ENCODE results near the gene RANBP10. TPM values are rescaled to one million over a fixed set of nuclear protein-coding genes. Genes with fewer than 3 reads are reported as not detected.
A peak's percentile ranks its signal among the peaks of the same experiment; 100 is the strongest.

Gene RANBP10
- total and polyA plus RNA-seq, 2 of the 13 experiments (the other 11 are each of a cell fraction or from before 2014, with no cell fraction given) = 9.2 to 22.7 TPM

GRCh38 chr16:67833415-67834241 is 27.3 kb upstream of the RANBP10 start (continued):
- TF ChIP-seq STAG1 (CRISPR knock-in tag; IDR thresholded peaks at IDR 0.05) (no peak), KLF9 (CRISPR knock-in tag; IDR thresholded peaks at IDR 0.05; ENCODE audit: low read depth) (peak; percentile 30; the same call in 1 of the 2 replicates), SMARCC2 (IDR thresholded peaks at IDR 0.05) (no peak), ZNF772 (CRISPR knock-in tag; IDR thresholded peaks at IDR 0.05) (peak; percentile 87; the same call in 1 of the 2 replicates), ATF3 (CRISPR knock-in tag; IDR thresholded peaks at IDR 0.05) (peak; percentile 29; the same call in 1 of the 2 replicates), PRDM4 (CRISPR knock-in tag; IDR thresholded peaks at IDR 0.05; ENCODE audit: borderline replicate concordance) (peak; percentile 45; the same call in 1 of the 2 replicates), XRCC5 (optimal IDR thresholded peaks at IDR 0.05; ENCODE audit: low read length) (peak; percentile 65), MAX (IDR thresholded peaks at IDR 0.05) (peak; percentile 95), FOXO4 (CRISPR knock-in tag; conservative IDR thresholded peaks at IDR 0.05) (no peak), STAT6 (CRISPR knock-in tag; IDR thresholded peaks at IDR 0.05; ENCODE audit: borderline replicate concordance) (peak; percentile 64; the same call in 1 of the 2 replicates), ZKSCAN1 (IDR thresholded peaks at IDR 0.05; ENCODE audit: low read length) (no peak), ZNF737 (CRISPR knock-in tag; IDR thresholded peaks at IDR 0.05; ENCODE audit: borderline replicate concordance) (0 out of 2 replicates have a peak, but pooled peaks have one; percentile 38), GRHL1 (CRISPR knock-in tag; conservative IDR thresholded peaks at IDR 0.05) (no peak), NFYB (CRISPR knock-in tag; IDR thresholded peaks at IDR 0.05) (peak; percentile 45; the same call in 1 of the 2 replicates), NRL (CRISPR knock-in tag; IDR thresholded peaks at IDR 0.05; ENCODE audit: borderline replicate concordance) (peak; percentile 97), ELK4 (CRISPR knock-in tag; IDR thresholded peaks at IDR 0.05; ENCODE audit: borderline replicate concordance) (no peak), EHMT2 (IDR thresholded peaks at IDR 0.05; ENCODE audit: borderline replicate concordance, low read depth, low read length) (no peak), ZNF12 (CRISPR knock-in tag; IDR thresholded peaks at IDR 0.05) (no peak)

Data from HepG2 (cell line).